ENCODE data around the gene ZNF2.

The ZNF2 gene

GRCh38 chr2:95165371-95166064 is at the start of gene ZNF2:
TSS of gene ZNF2 (plus strand) at chr2:95165809. CDS start at chr2:95176227, 10,418 bp downstream.
- DNase-seq: peak; percentile 95

- no peak for DNase-seq
Observed at GRCh38 chr2:95121093-95121406, 44.6 kb upstream of the ZNF2 start.

GRCh38 chr2:95121407-95122196 is 44.0 kb upstream of the ZNF2 start, which contains the start of gene MRPS5:
TSS of gene MRPS5 (minus strand) at chr2:95121808. CDS start at chr2:95121791, 17 bp downstream.
- DNase-seq: peak; percentile 93

GRCh38 chr2:95122197-95122551 is 43.4 kb upstream of the ZNF2 start:
- no peak for DNase-seq

GRCh38 chr2:95138702-95139101 is 26.9 kb upstream of the ZNF2 start:
- DNase-seq: no peak

GRCh38 chr2:95143838-95144237 is 21.8 kb upstream of the ZNF2 start:
- no peak for DNase-seq

- no peak for DNase-seq
Observed at GRCh38 chr2:95149397-95149984, 16.1 kb upstream of the ZNF2 start.

GRCh38 chr2:95158441-95158840 is 7.2 kb upstream of the ZNF2 start:
- DNase-seq: no peak

- no peak for DNase-seq
Observed at GRCh38 chr2:95158891-95159619, 6.6 kb upstream of the ZNF2 start.

GRCh38 chr2:95159690-95160449 is 5.7 kb upstream of the ZNF2 start, which contains the start of gene ZNF514:
TSS of gene ZNF514 (minus strand) at chr2:95159848. CDS start at chr2:95153253, 6,595 bp downstream.
- peak; percentile 69 for DNase-seq

- DNase-seq: no peak
Observed at GRCh38 chr2:95165030-95165370, 609 bp upstream of the ZNF2 start.

- no peak for DNase-seq
Observed at GRCh38 chr2:95166065-95166763, 605 bp downstream of the ZNF2 start.

GRCh38 chr2:95171902-95172301 is 6.3 kb downstream of the ZNF2 start:
- no peak for DNase-seq

GRCh38 chr2:95174031-95174542 is 8.5 kb downstream of the ZNF2 start:
- no peak for DNase-seq

- no peak for DNase-seq
Observed at GRCh38 chr2:95179451-95179850, 13.8 kb downstream of the ZNF2 start.

GRCh38 chr2:95181774-95182173 is 16.2 kb downstream of the ZNF2 start:
- no peak for DNase-seq

- DNase-seq: no peak
Observed at GRCh38 chr2:95185197-95185596, 19.6 kb downstream of the ZNF2 start.

- DNase-seq: no peak
Observed at GRCh38 chr2:95185973-95186372, 20.4 kb downstream of the ZNF2 start.

- peak; percentile 41 for DNase-seq
Observed at GRCh38 chr2:95192956-95193355, 27.3 kb downstream of the ZNF2 start.

GRCh38 chr2:95203911-95204310 is 38.3 kb downstream of the ZNF2 start:
- DNase-seq: no peak

- DNase-seq: no peak
Observed at GRCh38 chr2:95204396-95204795, 38.8 kb downstream of the ZNF2 start.

- no peak for DNase-seq
Observed at GRCh38 chr2:95206096-95206495, 40.5 kb downstream of the ZNF2 start.
